Neuron (in vitro differentiated cells): ENCODE measurements around the gene MORC2.

Source experiments
- H2AFZ ChIP-seq: one replicate; pipeline ENCODE4 v1.6.1; 2013; ENCODE audit warnings: low read depth, mild to moderate bottlenecking, inconsistent platforms, low read length, moderate library complexity
- H3K27me3 ChIP-seq: one replicate; pipeline ENCODE4 v1.6.1; 2013; ENCODE audit warnings: low read length; ENCODE audit not compliant: insufficient read depth
- H3K36me3 ChIP-seq: one replicate; pipeline ENCODE4 v1.6.1; 2013; ENCODE audit warnings: low read length; ENCODE audit not compliant: insufficient read depth
- H3K4me1 ChIP-seq: one replicate; pipeline ENCODE4 v1.6.1; 2013; ENCODE audit warnings: low read length; ENCODE audit not compliant: insufficient read depth
- H3K4me3 ChIP-seq: 2 replicates; pipeline ENCODE4 v1.5.1; 2013; ENCODE audit warnings: mild to moderate bottlenecking, low read length, moderate library complexity
- H3K9me3 ChIP-seq: one replicate; pipeline ENCODE4 v1.6.1; 2013; ENCODE audit warnings: low read length

The MORC2 gene

DNA sequence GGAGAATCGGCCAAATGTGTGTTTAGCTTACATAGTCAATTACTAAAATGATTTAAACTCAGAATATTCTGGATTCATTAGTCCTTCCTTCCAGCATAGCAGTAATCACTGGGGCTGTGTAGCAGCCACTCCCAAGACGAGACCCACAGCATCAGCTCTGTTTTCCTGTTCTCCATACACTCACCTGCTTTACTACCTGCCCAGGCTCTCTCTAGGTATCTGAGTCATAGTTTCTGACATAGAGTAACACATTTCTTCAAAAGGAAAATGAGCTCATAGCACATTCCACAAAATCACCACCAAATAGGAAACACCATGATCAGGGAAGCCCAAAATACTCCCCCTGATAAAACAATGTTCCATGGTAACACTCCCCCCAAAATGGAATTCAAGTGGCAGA lies 22.9 kb downstream of the MORC2 start:
- H3K27me3 ChIP-seq: no peaks in the 10 kb centered on the region
- no peak overlapping the region for H2AFZ ChIP-seq
- H3K36me3 ChIP-seq: peaks cover 80% of the 10 kb centered on the region
- H3K9me3 ChIP-seq: no peaks in the 10 kb centered on the region
- H3K4me3 ChIP-seq: no peak overlapping the region
- peaks cover 32% of the 10 kb centered on the region for H3K4me1 ChIP-seq

DNA sequence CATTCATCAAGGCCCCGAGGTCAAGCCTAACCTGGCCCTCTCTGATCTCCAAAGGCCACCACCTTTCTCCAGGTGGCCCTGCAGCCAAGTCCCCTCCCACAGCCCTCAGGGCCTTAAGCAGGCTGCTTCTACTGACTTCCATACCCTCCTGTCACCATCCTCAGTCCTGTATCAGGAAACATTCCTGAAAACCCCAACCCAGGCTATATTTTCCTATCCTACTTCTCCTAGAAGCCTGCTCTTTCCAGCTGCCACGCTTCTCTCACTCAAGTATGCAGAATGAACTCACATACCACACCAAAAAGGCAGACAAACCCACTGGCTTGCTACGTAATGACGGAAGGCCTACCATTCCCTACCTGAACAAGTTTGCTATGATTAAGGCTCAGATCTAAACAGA lies 23.6 kb downstream of the MORC2 start:
- H3K4me3 ChIP-seq: no peak overlapping the region
- H3K9me3 ChIP-seq: no peaks in the 10 kb centered on the region
- no peaks in the 10 kb centered on the region for H3K27me3 ChIP-seq
- peaks cover 80% of the 10 kb centered on the region for H3K36me3 ChIP-seq
- H2AFZ ChIP-seq: no peak overlapping the region
- H3K4me1 ChIP-seq: peaks cover 32% of the 10 kb centered on the region

DNA sequence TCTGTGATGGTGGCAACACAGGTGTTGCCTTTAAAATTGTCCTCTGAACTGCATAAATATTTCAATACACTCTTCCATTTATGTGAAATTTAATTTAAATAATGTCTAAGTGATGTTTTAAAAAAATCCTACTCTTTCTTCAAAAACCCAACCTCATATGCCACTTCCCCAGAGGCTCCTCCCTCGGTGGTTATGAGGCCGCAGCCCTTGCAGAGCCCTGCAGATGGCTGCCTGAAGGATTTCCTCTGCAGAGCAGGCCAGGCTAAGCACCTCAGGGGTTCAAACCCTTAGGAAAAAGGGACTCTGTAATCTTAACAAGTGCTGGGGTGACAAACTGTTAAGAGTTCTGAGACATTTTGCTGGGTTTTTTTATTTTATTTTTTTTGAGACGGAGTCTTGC lies 25.2 kb downstream of the MORC2 start:
- no peak overlapping the region for H3K4me3 ChIP-seq
- no peaks in the 10 kb centered on the region for H3K27me3 ChIP-seq
- peaks cover 25% of the 10 kb centered on the region for H3K4me1 ChIP-seq
- H3K9me3 ChIP-seq: no peaks in the 10 kb centered on the region
- H2AFZ ChIP-seq: no peak overlapping the region
- H3K36me3 ChIP-seq: peaks cover 78% of the 10 kb centered on the region

DNA sequence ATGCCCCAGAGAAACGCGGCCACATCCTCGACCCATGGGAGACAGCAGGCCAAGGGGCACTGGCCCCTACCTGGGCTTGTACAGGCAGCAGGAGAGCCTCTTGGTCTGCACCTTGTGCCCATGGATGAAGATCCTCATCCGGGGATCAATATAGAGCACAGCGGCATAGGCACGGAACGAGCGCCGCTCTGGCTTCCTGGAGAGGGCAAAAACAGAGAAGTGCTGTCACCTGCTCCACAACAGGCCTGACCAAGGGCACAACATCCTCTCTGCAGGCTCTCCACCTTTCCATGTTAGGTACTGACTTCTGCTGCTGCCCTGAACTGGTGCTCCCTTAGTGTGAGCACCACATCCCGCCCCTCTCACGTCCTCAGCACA lies 27.2 kb downstream of the MORC2 start:
- Histone ChIP-seq H3K36me3 (peaks cover 91% of the 10 kb centered on the region), H3K4me1 (peaks cover 5% of the 10 kb centered on the region), H3K27me3 (no peaks in the 10 kb centered on the region), H3K9me3 (no peaks in the 10 kb centered on the region), H3K4me3 (no peak overlapping the region), H2AFZ (no peak overlapping the region)

DNA sequence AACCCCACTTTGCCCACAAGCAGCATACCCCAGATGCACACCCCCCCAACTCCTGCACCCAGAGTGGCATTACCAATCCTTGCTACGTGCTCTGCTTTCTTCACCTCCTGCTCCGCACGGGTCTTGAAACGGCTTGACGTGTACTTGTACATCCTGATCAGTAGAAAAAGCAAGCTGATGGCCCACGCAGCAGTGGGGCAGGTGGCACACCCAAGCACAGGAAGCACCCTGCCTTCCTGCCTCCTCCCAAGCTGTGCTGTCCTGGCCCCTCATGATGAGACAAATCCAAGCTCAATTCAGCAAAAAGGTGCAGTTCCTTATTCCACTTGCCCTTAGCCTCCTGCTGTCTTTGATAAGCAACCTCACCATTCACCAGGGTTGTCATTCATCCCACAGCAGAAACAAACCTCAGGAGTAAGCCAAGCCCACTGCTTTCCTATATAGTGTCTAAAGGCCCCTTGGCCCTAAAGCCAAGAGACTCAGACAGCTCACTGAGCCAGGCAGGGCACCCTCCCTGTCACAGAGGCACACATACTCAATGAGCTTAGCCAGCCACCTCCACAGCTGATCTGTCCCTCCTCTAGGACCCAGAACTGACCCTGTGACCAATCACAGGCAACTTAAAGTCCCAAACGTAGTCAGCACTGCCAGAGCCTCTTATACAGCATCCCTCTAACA lies 27.8 kb downstream of the MORC2 start:
- no peak overlapping the region for H3K4me3 ChIP-seq
- H3K36me3 ChIP-seq: peaks cover 90% of the 10 kb centered on the region
- H2AFZ ChIP-seq: no peak overlapping the region
- H3K4me1 ChIP-seq: no peaks in the 10 kb centered on the region
- H3K9me3 ChIP-seq: no peaks in the 10 kb centered on the region
- no peaks in the 10 kb centered on the region for H3K27me3 ChIP-seq

DNA sequence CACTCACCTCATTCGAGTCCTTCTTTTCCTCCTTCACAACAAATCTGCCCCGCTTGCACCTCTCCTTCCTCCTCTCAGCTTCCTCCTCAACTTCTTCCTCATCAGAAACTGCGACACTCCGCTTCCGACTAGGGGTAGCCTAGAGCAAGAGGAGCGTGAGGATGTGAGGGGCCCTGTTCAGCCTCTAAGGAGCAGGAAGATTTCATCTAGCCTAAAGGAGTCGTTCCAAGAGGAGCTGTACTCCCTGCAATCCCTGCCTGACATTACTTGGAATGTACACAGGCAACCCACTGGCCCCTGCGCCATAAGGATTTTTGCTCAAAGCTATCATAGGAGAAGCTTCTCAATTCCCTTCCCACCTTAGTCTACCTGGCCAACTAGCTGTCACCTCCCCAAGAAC lies 34.5 kb downstream of the MORC2 start:
- Histone ChIP-seq H3K27me3 (no peaks in the 10 kb centered on the region), H3K4me3 (no peak overlapping the region), H3K4me1 (no peaks in the 10 kb centered on the region), H3K36me3 (peaks cover 88% of the 10 kb centered on the region), H3K9me3 (no peaks in the 10 kb centered on the region), H2AFZ (no peak overlapping the region)

DNA sequence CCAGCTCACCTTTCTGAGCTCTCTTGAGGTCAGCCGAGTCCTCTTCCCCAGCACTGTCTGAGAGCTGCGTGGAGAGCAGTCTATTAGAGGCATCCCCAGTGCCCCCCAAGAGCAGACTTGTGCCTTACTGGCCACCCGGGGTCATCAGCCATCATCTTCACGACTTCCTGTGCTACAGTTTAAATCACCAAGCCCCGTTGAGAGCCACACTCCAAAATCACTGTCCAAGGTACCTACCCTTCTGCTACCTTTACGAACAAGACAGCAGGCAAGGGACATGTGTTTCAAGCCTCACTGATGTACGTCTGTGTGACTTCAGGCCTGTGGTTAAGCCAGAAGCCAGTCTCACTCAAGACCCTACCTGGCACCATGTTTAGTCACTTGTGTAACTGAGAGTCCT lies 35.1 kb downstream of the MORC2 start:
- no peaks in the 10 kb centered on the region for H3K4me1 ChIP-seq
- H3K27me3 ChIP-seq: no peaks in the 10 kb centered on the region
- H3K9me3 ChIP-seq: no peaks in the 10 kb centered on the region
- no peak overlapping the region for H2AFZ ChIP-seq
- H3K36me3 ChIP-seq: peaks cover 89% of the 10 kb centered on the region
- no peak overlapping the region for H3K4me3 ChIP-seq

DNA sequence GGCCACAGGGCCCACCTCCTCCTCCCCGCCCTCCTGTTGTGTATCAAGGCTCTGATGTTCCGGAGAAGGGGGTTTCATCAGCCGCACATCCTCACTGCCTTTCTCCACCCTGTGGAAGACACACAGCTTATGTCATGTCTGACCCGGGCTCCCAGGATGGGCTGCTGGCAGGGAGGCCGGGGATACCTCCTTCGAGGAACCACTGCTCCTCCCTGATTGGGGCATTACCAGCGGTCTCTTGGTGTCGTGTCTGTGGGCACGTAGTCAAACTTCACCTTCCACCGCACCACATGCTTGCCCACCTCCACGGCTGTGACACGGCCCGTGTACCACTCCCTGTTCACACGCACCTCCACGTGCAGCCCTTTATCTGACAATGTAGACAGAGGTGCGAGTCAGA lies 35.9 kb downstream of the MORC2 start:
- Histone ChIP-seq H3K36me3 (peaks cover 91% of the 10 kb centered on the region), H3K27me3 (no peaks in the 10 kb centered on the region), H3K9me3 (no peaks in the 10 kb centered on the region), H3K4me1 (no peaks in the 10 kb centered on the region), H2AFZ (no peak overlapping the region), H3K4me3 (no peak overlapping the region)

DNA sequence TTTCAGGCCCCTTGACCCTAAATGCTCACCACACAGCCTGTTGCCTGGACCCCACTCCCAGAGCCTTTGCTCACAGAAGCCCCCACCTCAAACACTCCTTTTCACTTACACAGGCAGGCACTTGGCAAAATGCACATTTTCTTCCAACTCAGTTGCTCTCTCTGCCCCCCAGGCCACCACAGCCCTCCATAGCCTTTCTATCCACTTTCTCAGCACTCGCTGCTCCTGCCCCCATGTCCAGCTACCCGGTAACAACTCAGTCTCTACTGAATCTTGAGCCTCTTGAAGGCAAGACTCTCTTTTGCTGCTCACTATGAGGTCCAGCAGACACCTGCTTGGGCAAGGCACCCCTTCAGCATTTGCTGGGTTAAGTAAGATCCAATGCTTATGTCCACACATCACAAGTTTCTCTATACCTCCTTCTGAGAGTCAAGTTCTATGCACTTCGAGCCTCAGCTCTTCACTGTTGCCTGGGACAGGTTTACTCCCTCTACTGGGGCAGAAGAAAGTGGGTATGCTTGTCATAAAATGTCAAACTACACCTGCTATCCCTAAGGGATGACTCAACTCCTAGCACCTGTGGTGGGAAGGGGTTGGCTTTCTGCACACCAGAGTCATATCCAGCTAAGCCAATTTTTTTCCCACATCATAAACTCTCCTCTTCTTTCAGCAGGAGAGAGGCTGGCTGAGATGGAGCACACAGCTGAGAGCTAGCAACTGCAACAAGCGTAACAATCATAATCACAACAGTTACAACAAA lies 36.9 kb downstream of the MORC2 start:
- Histone ChIP-seq H3K4me1 (no peaks in the 10 kb centered on the region), H3K9me3 (no peaks in the 10 kb centered on the region), H3K4me3 (no peak overlapping the region), H3K36me3 (peaks cover 91% of the 10 kb centered on the region), H3K27me3 (no peaks in the 10 kb centered on the region), H2AFZ (no peak overlapping the region)

DNA sequence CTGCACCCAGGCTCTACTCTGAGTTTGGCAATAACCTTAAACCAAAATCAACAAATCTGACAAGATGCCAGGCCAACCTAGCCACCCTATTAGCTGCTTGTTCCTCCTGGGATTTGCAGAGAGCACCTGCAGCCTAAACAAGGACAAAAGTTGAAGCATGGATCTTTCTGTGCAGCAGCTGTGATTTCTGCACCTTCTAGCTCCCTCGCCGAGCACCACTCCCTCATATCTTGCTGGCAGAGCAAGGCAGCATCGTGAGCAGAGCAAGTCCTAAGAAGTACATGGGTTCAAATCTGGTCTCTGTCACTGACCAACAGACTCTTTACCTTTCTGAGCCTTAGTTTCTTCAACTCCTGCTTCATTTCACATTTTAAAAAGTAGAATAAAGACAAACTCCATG lies 38.3 kb downstream of the MORC2 start:
- no peaks in the 10 kb centered on the region for H3K27me3 ChIP-seq
- H2AFZ ChIP-seq: no peak overlapping the region
- no peaks in the 10 kb centered on the region for H3K9me3 ChIP-seq
- H3K4me3 ChIP-seq: no peak overlapping the region
- no peaks in the 10 kb centered on the region for H3K4me1 ChIP-seq
- H3K36me3 ChIP-seq: peaks cover 92% of the 10 kb centered on the region

DNA sequence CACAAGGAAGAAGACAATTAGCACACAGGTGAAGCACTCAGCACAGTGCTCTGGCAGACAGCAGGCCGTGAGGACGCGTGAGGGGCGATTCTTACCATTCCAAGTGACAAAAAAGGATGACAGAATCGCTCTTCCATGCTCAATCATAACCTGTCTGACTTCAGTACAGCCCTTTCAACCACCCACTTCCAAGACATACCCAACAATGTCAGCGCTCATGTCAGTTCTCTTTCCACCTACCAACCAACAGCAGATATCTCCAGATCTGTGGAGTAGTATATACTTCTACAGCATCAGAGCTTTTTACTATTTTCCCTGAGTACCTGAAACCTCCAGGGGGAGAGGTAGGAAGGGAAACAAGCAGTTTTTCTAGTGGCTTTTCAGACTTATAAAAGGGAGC lies 40.2 kb downstream of the MORC2 start:
- Histone ChIP-seq H3K4me1 (no peaks in the 10 kb centered on the region), H3K4me3 (no peak overlapping the region), H3K9me3 (no peaks in the 10 kb centered on the region), H3K27me3 (no peaks in the 10 kb centered on the region), H3K36me3 (peaks cover 85% of the 10 kb centered on the region), H2AFZ (no peak overlapping the region)

DNA sequence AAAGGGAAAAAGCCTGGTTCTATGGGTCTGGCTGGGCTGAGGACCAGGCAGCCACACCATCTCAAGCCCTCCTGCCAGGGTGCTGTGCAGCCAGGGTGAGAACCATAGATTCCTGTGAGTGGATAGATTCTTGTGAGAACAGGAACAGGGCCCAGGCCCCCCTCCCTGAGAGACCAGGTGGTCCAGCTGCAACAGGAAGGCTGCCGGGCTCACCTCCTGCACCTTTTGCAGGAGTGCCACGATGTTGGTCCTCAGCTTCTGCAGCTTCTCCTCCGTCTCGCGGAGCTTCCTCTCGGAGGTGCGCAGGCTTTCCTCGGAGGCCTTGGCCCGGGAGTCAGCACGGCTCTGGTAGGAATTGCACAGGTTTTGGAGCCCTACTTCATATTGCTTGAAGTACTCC lies 40.8 kb downstream of the MORC2 start:
- Histone ChIP-seq H2AFZ (no peak overlapping the region), H3K9me3 (no peaks in the 10 kb centered on the region), H3K27me3 (no peaks in the 10 kb centered on the region), H3K4me3 (no peak overlapping the region), H3K4me1 (no peaks in the 10 kb centered on the region), H3K36me3 (peaks cover 79% of the 10 kb centered on the region)

DNA sequence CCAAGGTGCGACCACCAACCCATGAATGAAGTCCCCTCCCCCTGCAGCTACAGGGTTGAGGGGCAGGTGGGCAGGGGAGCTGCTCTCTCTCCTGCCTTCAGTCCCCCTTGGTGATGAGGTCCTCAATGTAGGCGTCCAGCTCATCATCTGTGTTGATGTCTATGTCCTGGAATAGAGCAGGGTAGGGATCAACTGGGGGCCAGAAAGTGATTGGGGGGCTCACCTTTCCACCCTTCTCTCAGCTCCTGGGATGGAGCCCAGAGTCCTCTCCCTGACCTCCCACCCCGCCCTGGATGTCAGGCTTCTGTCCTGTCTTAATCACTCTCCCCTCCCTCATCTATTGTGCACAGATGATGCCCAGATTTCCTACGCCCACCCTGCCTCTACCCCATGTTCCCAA lies 41.9 kb downstream of the MORC2 start:
- Histone ChIP-seq H3K4me3 (no peak overlapping the region), H3K9me3 (no peaks in the 10 kb centered on the region), H3K36me3 (peaks cover 68% of the 10 kb centered on the region), H3K27me3 (no peaks in the 10 kb centered on the region), H2AFZ (no peak overlapping the region), H3K4me1 (no peaks in the 10 kb centered on the region)

DNA sequence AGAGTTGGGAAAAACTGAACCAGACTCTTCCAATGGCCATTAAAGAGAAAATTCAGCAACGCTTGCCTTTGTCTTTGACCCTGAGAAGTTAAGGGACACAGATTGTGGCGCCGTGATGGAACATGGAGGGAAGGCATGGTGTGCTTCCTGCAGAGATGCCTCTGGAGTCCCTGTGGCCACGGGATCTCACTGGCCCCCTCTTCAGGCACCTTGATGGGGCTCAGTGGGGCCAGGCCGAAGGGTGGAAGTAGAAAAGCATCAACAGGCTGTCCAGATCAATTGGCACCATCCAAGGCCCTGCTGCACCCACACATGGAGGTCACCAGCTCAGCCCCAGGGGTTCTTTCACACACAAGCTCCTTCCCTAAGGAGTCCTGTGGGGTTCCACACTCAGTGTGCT lies 42.9 kb downstream of the MORC2 start:
- no peaks in the 10 kb centered on the region for H3K4me1 ChIP-seq
- no peaks in the 10 kb centered on the region for H3K27me3 ChIP-seq
- H3K9me3 ChIP-seq: no peaks in the 10 kb centered on the region
- H3K36me3 ChIP-seq: peaks cover 58% of the 10 kb centered on the region
- no peak overlapping the region for H2AFZ ChIP-seq
- no peak overlapping the region for H3K4me3 ChIP-seq
